SU-DHL-6 (cell line): Measurements from ENCODE around the gene NFATC2IP.

ENCODE experiments used
- H2AFZ ChIP-seq: fragments of 200-600 bp; sonication (generic); 2 replicates; pipeline ENCODE4 v1.6.1; 2014; ENCODE audit warnings: low read depth, mild to moderate bottlenecking, moderate library complexity, mixed read lengths, antibody characterized with exemption, low read length; ENCODE audit not compliant: severe bottlenecking
- H3F3A ChIP-seq: fragments of 200-600 bp; shearing (Covaris generic); 2 replicates; pipeline ENCODE4 v1.6.0; 2016; ENCODE audit warnings: antibody characterized with exemption, mild to moderate bottlenecking; ENCODE audit not compliant: insufficient read depth
- H3K27ac ChIP-seq: fragments of 200-600 bp; sonication (generic); 2 replicates; pipeline ENCODE4 v1.5.1; 2016; ENCODE audit warnings: low read depth, mild to moderate bottlenecking, low read length, moderate library complexity, mixed read lengths
- H3K27me3 ChIP-seq: fragments of 200-600 bp; sonication (generic), shearing (Covaris generic); 2 replicates; pipeline ENCODE4 v1.6.0; 2014; ENCODE audit warnings: mild to moderate bottlenecking, low read length
- H3K36me3 ChIP-seq: fragments of 200-600 bp; sonication (generic); 2 replicates; pipeline ENCODE4 v1.6.1; 2014; ENCODE audit warnings: mild to moderate bottlenecking, low read length, mixed read lengths
- H3K4me2 ChIP-seq: fragments of 300-600, 200-600 bp; shearing (Covaris generic), sonication (generic); 2 replicates; pipeline ENCODE4 v1.6.0; 2014; ENCODE audit warnings: low read length, low read depth, mild to moderate bottlenecking; ENCODE audit not compliant: poor library complexity, severe bottlenecking
- H3K4me3 ChIP-seq: fragments of 200-600 bp; sonication (generic); 2 replicates; pipeline ENCODE4 v1.5.1; 2014; ENCODE audit warnings: antibody characterized with exemption, low read length, mild to moderate bottlenecking, mixed read lengths; ENCODE audit not compliant: insufficient read depth, poor library complexity, severe bottlenecking
- H3K79me2 ChIP-seq: fragments of 200-600 bp; sonication (generic); 2 replicates; pipeline ENCODE4 v1.6.1; 2014; ENCODE audit warnings: mild to moderate bottlenecking, low read length, moderate library complexity; ENCODE audit not compliant: insufficient read depth
- H3K9ac ChIP-seq: fragments of 200-600 bp; sonication (generic); 2 replicates; pipeline ENCODE4 v1.7.0; 2014; ENCODE audit warnings: mild to moderate bottlenecking, low read length
- H3K9me2 ChIP-seq: fragments of 200-600 bp; sonication (generic); replicated peaks from 2 replicates; pipeline ENCODE4 v1.6.1; 2014; ENCODE audit warnings: low read length; ENCODE audit not compliant: insufficient read depth
- H3K9me3 ChIP-seq: fragments of 200-600 bp; sonication (generic); 2 replicates; pipeline ENCODE4 v1.6.1; 2014; ENCODE audit warnings: low read length, mixed read lengths; ENCODE audit not compliant: insufficient read depth
- H4K20me1 ChIP-seq: fragments of 200-600 bp; sonication (generic); 2 replicates; pipeline ENCODE4 v1.6.1; 2014; ENCODE audit warnings: low read depth, mild to moderate bottlenecking, antibody characterized with exemption, low read length, moderate library complexity, mixed read lengths
- CTCF ChIP-seq: fragments of 200-600 bp; sonication (generic); IDR thresholded peaks from one replicate; pipeline ENCODE4 v1.5.1; 2017; ENCODE audit warnings: antibody characterized with exemption, mild to moderate bottlenecking, low read length, moderate library complexity; ENCODE audit not compliant: insufficient read depth, poor library complexity, severe bottlenecking
- EZH2phosphoT487 ChIP-seq: fragments of 200-600 bp; sonication (generic), shearing (Covaris generic); conservative IDR thresholded peaks from 2 replicates; pipeline ENCODE4 v1.6.1; 2018; ENCODE audit warnings: mild to moderate bottlenecking, antibody characterized with exemption, low read length, moderate library complexity, mixed read lengths

The NFATC2IP gene

GRCh38 chr16:29007730-29008593, 57.2 kb downstream of the NFATC2IP start:
- no peaks in the 10 kb centered on the region for H3K36me3 ChIP-seq
- H3K9ac ChIP-seq: no peak overlapping the region
- no peak overlapping the region for H3K27ac ChIP-seq
- H3K9me3 ChIP-seq: no peaks in the 10 kb centered on the region
- H2AFZ ChIP-seq: no peak overlapping the region
- no peaks in the 10 kb centered on the region for H3K9me2 ChIP-seq
- no peaks in the 10 kb centered on the region for H4K20me1 ChIP-seq
- no peaks in the 10 kb centered on the region for H3K27me3 ChIP-seq
- TF ChIP-seq CTCF (no peak), EZH2phosphoT487 (no peak)
- no peak overlapping the region for H3K4me2 ChIP-seq
- no peak overlapping the region for H3K4me3 ChIP-seq
- H3F3A ChIP-seq: no peaks in the 10 kb centered on the region
- no peaks in the 10 kb centered on the region for H3K79me2 ChIP-seq

- Histone ChIP-seq H3K9ac (no peak overlapping the region), H2AFZ (no peak overlapping the region)
Observed at GRCh38 chr16:29009050-29009837, 58.5 kb downstream of the NFATC2IP start.

GRCh38 chr16:29009838-29010166, 59.1 kb downstream of the NFATC2IP start:
- Histone ChIP-seq H3K79me2 (no peaks in the 10 kb centered on the region), H3K27ac (no peak overlapping the region), H4K20me1 (no peaks in the 10 kb centered on the region), H3K9me3 (no peaks in the 10 kb centered on the region), H3K4me3 (no peak overlapping the region), H3K9me2 (no peaks in the 10 kb centered on the region), H2AFZ (no peak overlapping the region), H3F3A (no peaks in the 10 kb centered on the region), H3K36me3 (no peaks in the 10 kb centered on the region), H3K4me2 (no peak overlapping the region), H3K27me3 (no peaks in the 10 kb centered on the region), H3K9ac (no peak overlapping the region)
- TF ChIP-seq CTCF (no peak), EZH2phosphoT487 (no peak)

More at GRCh38 chr16:29009050-29009837, 58.5 kb downstream of the NFATC2IP start:
- TF ChIP-seq EZH2phosphoT487 (no peak), CTCF (no peak)
- Histone ChIP-seq H4K20me1 (no peaks in the 10 kb centered on the region), H3K36me3 (no peaks in the 10 kb centered on the region), H3F3A (no peaks in the 10 kb centered on the region), H3K9me2 (no peaks in the 10 kb centered on the region), H3K4me3 (no peak overlapping the region), H3K79me2 (no peaks in the 10 kb centered on the region), H3K27me3 (no peaks in the 10 kb centered on the region), H3K9me3 (no peaks in the 10 kb centered on the region), H3K4me2 (no peak overlapping the region), H3K27ac (no peak overlapping the region)
